Muscle of leg (tissue), 3 donors: ENCODE results near the gene SMIM45.

ENCODE experiments used
- DNase-seq: peaks from one replicate; pipeline ENCODE4 v3.0.0; 2013
- H3K27ac ChIP-seq: one replicate; pipeline ENCODE4 v1.5.1; 2013; ENCODE audit warnings: mild to moderate bottlenecking, low read length, control low read depth
- H3K27me3 ChIP-seq: one replicate; pipeline ENCODE4 v1.6.1; 2013; ENCODE audit warnings: low read length; ENCODE audit not compliant: control insufficient read depth, insufficient read depth
- H3K36me3 ChIP-seq: one replicate; pipeline ENCODE4 v1.6.1; 2013; ENCODE audit warnings: low read length; ENCODE audit not compliant: control insufficient read depth, insufficient read depth
- H3K4me1 ChIP-seq: one replicate; pipeline ENCODE4 v1.6.1; 2013; ENCODE audit warnings: low read length; ENCODE audit not compliant: control insufficient read depth, insufficient read depth
- H3K4me3 ChIP-seq: one replicate; pipeline ENCODE4 v1.5.1; 2013; ENCODE audit warnings: low read length, control low read depth
- H3K9me3 ChIP-seq: replicated peaks from 2 replicates; pipeline ENCODE4 v1.6.1; 2013; ENCODE audit warnings: low read depth, low read length; ENCODE audit not compliant: control insufficient read depth
- WGBS: methylation state at CpG from one replicate; pipeline ENCODE4 v1.1.5; 2013; ENCODE audit warnings: missing lambda C conversion rate; ENCODE audit not compliant: insufficient coverage; 5-methylcytosine and 5-hydroxymethylcytosine counted together

SMIM45 gene

DNA sequence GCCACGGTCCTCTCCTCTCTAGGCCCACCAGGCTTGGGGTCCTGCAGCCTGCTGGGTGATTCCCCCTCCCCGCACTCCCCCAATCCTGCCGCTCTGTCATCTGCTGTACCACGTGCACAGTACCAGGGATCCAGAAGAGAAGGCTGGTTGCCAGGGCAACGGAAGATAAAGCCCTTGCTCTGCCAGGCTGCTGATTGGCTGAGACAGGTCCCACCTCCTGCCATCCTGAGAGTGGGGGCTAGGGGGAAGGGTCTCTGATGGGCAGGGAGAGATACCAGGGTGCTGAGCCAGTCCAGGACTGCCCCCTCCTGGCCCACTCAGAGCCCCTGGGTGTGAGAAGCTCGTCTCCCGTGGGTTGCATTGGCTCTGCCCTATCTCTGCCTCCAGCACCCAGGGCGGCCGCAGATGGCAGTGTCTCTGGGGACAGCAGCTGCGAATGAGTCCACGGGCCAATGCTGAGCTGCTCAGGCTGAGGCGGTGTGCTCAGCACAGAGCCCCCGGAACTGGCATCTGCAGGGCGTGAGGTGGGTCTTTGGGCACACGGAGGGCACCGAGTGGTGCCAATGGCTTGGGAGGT is at the start of gene SMIM45:
Gene SMIM45, plus strand, starts transcription at position 253 of the 577 bp plus-strand sequence.
- peak; percentile 30 for DNase-seq
- H3K27me3 ChIP-seq: no peaks in the 10 kb centered on the region
- no peaks in the 10 kb centered on the region for H3K9me3 ChIP-seq
- H3K4me3 ChIP-seq: no peak within 1 kb of the TSS
- WGBS: 60% methylated on average over 12 of the region's 16 CpGs
- H3K36me3 ChIP-seq: no peaks in the 10 kb centered on the region
- H3K4me1 ChIP-seq: peaks cover 7% of the 10 kb centered on the region
- H3K27ac ChIP-seq: no peak within 1 kb of the TSS

- Histone ChIP-seq H3K4me1 (peaks cover 30% of the 10 kb centered on the region), H3K36me3 (peaks cover 88% of the 10 kb centered on the region), H3K27ac (no peak overlapping the region), H3K27me3 (no peaks in the 10 kb centered on the region), H3K4me3 (no peak overlapping the region), H3K9me3 (no peaks in the 10 kb centered on the region)
- no peak for DNase-seq
- 88% methylated on average over 15 of the region's 15 CpGs for WGBS
Observed at GRCh38 chr22:41902932-41903421, 49.0 kb upstream of the SMIM45 start.

DNA sequence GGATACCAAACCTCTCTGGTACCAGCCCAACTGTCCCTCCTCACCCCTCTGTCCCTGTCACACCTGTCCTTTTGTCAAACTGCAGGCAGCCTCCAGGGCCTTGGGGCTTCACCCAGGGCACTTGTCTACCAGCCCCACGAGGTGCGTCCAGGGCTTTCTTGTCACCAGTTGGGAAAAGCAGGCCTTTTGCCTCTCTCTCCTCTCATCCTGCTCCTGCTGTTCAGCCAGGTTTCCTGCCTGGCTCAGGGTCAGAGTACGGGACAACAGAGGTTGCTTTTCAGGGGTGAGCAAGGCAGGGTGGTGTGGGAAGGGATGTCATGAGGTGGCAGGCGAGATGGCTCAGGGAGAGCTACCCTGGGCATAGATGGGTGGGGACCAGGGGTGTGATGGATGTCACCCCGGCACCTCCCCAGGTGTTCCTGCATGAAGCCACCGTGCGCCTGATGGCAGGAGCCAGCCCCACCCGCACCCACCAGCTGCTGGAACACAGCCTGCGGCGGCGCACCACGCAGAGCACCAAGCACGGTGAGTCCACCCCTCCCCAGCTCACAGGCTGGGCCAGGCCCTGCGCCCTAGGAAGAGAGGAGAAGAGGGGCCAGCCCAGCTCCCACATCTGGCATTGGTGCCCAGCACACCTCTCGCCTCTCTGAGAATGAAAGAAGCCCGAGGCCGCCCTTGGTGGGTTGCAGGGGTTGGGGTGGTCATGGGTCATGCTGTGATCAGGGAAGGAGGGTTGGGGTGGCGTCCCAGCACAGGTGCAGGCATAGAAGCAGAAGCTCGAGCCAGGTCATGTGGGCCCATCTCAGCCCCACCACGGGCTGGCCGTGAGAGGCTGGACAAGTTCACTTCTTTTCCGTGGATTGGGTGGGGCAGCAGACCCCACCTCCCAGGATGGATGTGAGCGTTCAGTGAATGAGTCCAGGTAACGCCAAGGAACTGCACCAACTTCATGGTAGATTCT is 47.2 kb upstream of the SMIM45 start:
- H3K27me3 ChIP-seq: peaks cover 12% of the 10 kb centered on the region
- no peaks in the 10 kb centered on the region for H3K9me3 ChIP-seq
- H3K27ac ChIP-seq: no peak overlapping the region
- H3K4me1 ChIP-seq: peaks cover 23% of the 10 kb centered on the region
- H3K36me3 ChIP-seq: peaks cover 75% of the 10 kb centered on the region
- DNase-seq: no peak
- H3K4me3 ChIP-seq: no peak overlapping the region
- WGBS: 90% methylated on average over 20 of the region's 24 CpGs

- Histone ChIP-seq H3K4me1 (peaks cover 16% of the 10 kb centered on the region), H3K9me3 (no peaks in the 10 kb centered on the region), H3K27ac (no peak overlapping the region), H3K27me3 (peaks cover 19% of the 10 kb centered on the region), H3K4me3 (no peak overlapping the region), H3K36me3 (peaks cover 67% of the 10 kb centered on the region)
- WGBS: 87% methylated on average over 7 of the region's 23 CpGs
- DNase-seq: no peak
Observed at GRCh38 chr22:41905411-41906202, 46.3 kb upstream of the SMIM45 start.

GRCh38 chr22:41906822-41907221 is 45.1 kb upstream of the SMIM45 start:
- DNase-seq: no peak
- peaks cover 31% of the 10 kb centered on the region for H3K27me3 ChIP-seq
- H3K4me3 ChIP-seq: no peak overlapping the region
- H3K36me3 ChIP-seq: peaks cover 57% of the 10 kb centered on the region
- 76% methylated on average over 3 of the region's 5 CpGs for WGBS
- peaks cover 19% of the 10 kb centered on the region for H3K4me1 ChIP-seq
- no peaks in the 10 kb centered on the region for H3K9me3 ChIP-seq
- no peak overlapping the region for H3K27ac ChIP-seq

DNA sequence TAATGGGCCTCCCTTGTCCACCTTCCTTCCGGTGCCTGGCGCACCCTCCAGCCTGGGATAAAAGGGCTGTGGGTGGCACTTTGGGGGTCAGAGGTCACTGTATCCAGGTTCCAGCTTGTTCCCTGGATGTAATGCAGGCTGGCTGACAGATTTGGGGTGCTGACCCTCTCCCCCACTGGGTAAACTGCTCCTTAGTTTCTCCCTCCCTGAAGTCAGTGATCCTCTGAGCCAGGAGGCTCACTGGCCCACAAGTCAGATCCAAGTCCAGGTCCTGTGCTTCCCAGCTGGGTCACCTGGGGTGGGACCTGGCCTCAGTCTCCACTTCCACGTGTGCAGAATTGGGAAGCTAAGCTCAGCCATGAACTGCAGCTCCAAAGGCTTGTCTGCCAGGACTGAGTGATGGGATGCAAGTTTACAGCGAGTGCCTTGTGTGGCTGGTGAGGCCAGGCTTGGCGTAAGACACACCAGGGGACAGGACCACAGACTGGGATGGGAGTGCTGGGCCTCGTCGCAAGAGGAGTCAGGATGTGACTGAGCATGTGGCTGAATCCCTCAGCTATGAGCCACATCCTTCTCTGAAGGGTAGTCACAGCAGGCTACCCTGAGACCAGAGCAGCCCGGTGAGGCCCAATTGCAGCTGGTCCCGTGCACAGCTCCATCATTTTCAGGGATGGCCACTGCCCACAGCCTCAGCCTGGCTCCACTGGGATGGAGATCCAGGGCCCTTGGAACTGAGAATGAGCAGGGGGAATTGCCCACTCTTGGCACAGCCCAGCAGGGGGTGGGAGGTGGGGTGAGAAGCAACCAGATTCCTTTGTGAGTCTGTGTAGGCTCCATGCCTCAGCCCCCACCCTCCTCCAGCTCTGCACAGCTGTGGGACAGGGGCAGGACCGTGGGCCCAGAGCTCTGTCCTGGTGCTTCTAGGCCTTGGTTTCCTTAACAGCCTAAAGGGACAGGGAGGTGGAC is 44.2 kb upstream of the SMIM45 start:
- Histone ChIP-seq H3K4me3 (no peak overlapping the region), H3K36me3 (peaks cover 48% of the 10 kb centered on the region), H3K27me3 (peaks cover 40% of the 10 kb centered on the region), H3K4me1 (peaks cover 19% of the 10 kb centered on the region), H3K9me3 (no peaks in the 10 kb centered on the region), H3K27ac (no peak overlapping the region)
- 75% methylated on average over 9 of the region's 10 CpGs for WGBS
- no peak for DNase-seq

DNA sequence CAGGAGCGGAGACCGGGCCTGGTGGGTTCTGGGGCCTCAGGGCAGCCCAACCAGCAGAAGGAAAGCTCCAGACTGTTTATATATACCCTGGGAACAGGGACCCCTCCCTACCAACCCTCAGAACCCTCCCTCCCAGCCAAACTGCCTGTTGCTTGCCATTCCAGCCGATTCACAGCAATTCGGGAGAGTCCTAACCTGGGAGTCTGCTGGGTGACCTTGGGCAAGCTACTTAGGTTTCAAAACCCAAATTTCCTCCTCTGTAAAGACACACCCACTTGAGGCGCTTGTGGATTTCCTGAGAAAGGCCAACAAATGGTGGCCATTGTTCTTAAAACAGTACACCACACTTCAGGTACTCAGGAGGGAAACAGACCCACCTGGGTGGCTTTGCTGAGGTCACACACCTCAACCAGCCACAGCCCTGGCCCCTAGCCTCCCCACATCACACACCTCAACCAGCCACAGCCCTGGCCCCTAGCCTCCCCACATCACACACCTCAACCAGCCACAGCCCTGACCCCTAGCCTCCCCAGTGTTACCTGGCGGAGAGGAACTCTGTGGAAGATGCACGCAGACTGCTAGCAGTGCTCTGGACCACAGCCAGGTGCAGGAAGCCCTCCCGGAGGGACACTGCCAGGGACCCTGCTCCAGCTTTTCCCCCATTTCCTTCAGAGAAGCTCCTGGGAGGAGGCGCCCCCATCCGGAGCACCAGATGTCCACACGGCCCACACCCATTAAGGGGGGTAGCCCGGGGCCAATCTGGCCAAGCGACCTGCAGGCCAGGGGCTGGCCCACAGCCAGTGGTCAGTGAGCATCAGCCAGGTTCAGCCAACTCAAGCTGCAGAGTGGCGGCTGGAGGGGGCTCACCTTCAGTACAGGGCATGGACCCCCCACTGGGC is 43.3 kb upstream of the SMIM45 start:
- Histone ChIP-seq H3K9me3 (no peaks in the 10 kb centered on the region), H3K27me3 (peaks cover 50% of the 10 kb centered on the region), H3K4me3 (no peak overlapping the region), H3K27ac (no peak overlapping the region), H3K4me1 (peaks cover 19% of the 10 kb centered on the region), H3K36me3 (peaks cover 38% of the 10 kb centered on the region)
- 50% methylated on average over 13 of the region's 14 CpGs for WGBS
- DNase-seq: no peak

GRCh38 chr22:41909310-41910049 is 42.5 kb upstream of the SMIM45 start:
- DNase-seq: no peak
- peaks cover 19% of the 10 kb centered on the region for H3K4me1 ChIP-seq
- H3K4me3 ChIP-seq: no peak overlapping the region
- H3K9me3 ChIP-seq: no peaks in the 10 kb centered on the region
- no peak overlapping the region for H3K27ac ChIP-seq
- H3K36me3 ChIP-seq: peaks cover 30% of the 10 kb centered on the region
- WGBS: 17% methylated on average over 55 of the region's 55 CpGs
- peaks cover 55% of the 10 kb centered on the region for H3K27me3 ChIP-seq
